Fibroblast of the conjunctiva (primary cell): Measurements from ENCODE around the gene CYSRT1.
A peak's percentile ranks its signal among the peaks of the same experiment; 100 is the strongest.

Experiments used
- DNase-seq: peaks from one replicate; pipeline ENCODE4 v3.0.0-alpha.2; 2010; ENCODE audit warnings: low read depth

Gene CYSRT1

DNA sequence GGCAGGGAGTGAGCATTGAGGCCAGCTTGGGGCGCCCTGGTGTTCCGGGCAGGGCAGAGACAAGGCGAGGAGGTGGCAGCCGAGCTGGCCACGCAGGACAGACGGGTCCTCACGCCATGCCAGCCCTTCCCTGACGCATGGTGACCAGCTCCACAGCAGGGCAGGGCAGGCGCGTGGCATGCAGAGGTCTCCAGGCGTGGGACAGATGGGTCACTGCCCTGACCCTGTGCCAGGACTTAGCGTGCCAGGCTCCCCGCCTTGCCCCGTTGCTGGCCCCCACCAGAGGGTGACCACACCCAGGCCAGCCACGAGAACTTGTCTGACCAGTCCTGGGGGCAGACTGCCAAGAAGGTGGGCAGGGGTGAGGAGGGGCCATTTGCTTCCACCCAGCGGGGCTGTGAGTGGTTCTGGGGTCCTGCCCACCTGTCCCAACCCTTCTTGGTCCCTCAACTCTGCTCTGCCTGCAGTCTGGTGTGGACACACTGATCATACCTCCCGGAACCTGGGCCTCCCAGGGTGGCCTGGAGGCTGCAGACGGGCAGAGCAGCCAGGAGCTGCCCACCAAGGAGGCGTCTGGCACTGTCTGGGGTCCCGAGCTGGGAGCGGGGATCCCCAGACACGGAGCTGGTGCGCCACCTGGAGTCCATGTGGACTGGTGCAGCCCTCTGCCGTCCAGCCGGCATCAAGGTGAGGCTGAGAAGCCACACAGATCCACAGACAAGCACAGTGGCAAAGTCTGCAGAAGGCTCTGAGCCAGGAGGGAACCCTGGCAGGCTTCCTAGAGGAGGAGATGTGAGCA, 2.3 kb downstream of the CYSRT1 start, which contains the start of gene RNF224:
Gene RNF224 (plus strand): TSS at position 449 of the 799 bp plus-strand sequence. CDS start 834 bp downstream, outside the sequence.
- DNase-seq = peak; percentile 35

GRCh38 chr9:137227853-137228505, 3.0 kb downstream of the CYSRT1 start:
- DNase-seq = no peak

GRCh38 chr9:137228506-137228967, 3.6 kb downstream of the CYSRT1 start:
- no peak for DNase-seq

DNA sequence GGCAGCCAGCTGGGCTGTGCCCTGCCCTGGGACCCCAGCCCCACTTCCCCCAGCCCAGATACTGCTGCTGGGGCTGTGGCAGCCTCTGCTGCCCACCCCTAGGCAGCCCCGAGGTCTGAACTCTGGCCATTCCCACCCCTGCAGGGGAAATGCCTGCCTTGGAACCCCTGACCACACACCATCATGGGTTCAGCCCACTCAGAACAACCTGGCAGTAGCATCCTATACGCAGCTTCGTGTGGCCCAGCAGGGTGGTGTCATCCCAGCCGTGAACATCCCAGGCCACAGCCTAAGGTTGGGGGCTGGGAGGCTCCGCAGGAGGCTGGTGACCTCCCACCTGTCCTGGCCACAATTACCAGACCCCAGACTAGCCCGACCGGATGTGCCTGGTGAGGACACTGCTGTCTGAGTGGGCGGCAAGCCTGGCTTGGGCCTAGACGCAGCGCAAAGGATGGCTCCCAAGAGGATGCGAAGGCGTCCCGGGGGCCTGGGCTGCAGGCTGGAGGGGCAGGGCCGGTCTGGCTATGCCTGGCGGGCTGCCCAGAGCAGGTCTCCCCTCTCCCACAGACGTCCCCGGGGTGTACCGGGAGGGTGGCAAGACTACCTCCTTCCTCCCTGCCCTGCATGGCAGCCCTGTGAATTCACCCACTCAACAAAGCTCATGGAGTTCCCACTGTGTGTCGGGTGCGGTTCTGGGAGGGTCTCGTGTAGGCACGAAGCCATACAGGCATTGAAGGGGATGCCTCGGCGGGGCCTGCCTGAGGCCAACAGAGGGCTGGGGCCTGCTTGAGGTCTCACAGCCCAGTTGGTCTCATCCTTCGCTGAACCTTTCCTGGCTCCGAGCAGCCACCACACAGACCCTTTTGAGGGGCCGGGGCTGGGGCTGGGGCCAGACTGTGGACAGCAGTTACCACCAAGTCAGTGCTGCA, 4.3 kb downstream of the CYSRT1 start:
- no peak for DNase-seq

GRCh38 chr9:137229903-137230704, 5.1 kb downstream of the CYSRT1 start:
- DNase-seq = no peak

DNA sequence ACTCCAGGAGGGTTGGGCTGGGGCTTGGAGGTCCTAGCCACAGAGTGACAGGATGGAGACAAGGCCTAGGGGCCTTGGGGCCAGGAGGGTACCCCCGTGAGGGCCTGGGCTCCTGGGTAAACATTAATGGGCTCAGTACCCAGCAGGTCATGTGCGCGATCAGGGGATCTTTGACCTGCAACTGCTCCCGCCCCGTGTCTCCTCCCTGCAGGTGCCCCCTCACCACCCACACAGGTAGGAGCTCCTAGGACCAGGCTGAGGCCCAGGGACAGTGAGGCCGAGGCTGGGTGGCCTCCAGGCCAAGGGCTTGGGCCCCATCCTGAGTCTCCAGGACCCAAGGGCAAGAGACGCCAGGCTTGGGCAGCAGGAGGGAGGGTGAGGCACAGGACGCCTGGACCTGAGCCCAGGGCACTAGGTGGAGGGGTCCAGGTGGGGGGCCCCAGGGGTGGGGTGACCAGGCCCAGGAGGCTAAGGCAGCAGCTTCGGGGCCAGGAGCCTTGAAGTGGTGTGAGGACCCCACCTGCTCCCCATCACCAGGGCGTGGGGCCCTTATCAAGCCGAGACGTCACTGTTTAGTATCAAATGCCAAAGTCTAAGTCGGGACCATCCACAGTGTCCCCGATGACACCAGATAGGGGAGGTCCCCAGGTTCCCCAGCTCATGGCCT, 5.9 kb downstream of the CYSRT1 start, which contains the start of gene SLC34A3:
Gene SLC34A3 (plus strand): TSS at position 197 of the 667 bp plus-strand sequence. CDS start 802 bp downstream, outside the sequence.
- no peak for DNase-seq

GRCh38 chr9:137231372-137232039, 6.5 kb downstream of the CYSRT1 start:
- DNase-seq = no peak

- DNase-seq = no peak
Observed at GRCh38 chr9:137232101-137232500, 7.1 kb downstream of the CYSRT1 start.

DNA sequence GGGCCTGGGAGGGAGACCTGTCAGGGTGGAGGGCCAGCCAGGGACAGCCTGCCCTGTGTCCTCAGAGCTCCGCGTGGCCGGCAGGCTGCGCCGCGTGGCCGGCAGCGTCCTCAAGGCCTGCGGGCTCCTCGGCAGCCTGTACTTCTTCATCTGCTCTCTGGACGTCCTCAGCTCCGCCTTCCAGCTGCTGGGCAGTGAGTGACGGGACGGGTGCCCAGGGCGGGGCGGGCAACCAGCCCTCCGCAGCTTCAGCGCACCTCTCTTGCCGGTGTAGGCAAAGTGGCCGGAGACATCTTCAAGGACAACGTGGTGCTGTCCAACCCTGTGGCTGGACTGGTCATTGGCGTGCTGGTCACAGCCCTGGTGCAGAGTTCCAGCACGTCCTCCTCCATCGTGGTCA, 7.5 kb downstream of the CYSRT1 start:
- DNase-seq = no peak

DNA sequence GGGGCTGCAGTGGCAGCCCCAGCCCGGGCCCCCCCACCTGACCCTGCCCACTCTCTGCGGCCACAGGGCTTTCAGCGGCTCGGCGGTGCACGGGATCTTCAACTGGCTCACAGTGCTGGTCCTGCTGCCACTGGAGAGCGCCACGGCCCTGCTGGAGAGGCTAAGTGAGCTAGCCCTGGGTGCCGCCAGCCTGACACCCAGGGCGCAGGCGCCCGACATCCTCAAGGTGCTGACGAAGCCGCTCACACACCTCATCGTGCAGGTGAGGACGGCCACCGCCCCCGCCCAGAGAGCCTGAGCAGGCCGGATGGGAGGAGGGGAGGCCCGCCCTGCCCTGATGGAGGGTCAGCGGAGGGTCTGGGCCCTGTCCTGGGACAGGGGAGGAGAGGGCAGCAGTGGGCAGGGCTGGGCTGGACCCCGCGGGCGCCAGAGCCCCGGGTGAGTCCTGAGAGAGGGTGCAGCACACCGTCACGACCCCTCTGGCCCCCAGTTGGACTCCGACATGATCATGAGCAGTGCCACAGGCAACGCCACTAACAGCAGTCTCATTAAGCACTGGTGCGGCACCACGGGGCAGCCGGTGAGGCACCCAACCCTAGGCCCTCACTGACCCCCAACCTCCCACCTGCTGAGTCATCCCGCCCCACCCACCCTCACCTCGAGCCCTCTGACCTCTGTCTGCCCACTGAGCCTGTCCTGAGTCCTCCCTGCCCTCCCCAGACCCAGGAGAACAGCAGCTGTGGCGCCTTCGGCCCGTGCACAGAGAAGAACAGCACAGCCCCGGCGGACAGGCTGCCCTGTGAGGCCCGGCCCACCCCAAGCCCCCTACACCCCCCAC, 8.4 kb downstream of the CYSRT1 start:
- no peak for DNase-seq

DNA sequence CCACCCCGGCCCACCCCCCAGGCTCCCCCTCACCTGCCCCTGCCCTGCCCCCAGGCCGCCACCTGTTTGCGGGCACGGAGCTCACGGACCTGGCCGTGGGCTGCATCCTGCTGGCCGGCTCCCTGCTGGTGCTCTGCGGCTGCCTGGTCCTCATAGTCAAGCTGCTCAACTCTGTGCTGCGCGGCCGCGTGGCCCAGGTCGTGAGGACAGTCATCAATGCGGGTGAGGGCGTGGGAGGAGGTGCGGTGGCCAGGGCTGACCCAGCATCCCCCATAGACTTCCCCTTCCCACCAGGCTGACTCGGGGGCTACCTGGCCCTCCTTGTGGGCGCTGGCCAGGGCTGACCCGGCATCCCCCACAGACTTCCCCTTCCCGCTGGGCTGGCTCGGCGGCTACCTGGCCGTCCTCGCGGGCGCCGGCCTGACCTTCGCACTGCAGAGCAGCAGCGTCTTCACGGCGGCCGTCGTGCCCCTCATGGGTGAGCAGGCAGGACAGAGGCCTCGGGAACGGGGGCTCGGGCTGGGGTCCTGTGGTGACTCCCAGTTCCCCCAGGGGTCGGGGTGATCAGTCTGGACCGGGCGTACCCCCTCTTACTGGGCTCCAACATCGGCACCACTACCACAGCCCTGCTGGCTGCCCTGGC, 9.2 kb downstream of the CYSRT1 start:
- DNase-seq = no peak

GRCh38 chr9:137234758-137235423, 9.9 kb downstream of the CYSRT1 start:
- no peak for DNase-seq

DNA sequence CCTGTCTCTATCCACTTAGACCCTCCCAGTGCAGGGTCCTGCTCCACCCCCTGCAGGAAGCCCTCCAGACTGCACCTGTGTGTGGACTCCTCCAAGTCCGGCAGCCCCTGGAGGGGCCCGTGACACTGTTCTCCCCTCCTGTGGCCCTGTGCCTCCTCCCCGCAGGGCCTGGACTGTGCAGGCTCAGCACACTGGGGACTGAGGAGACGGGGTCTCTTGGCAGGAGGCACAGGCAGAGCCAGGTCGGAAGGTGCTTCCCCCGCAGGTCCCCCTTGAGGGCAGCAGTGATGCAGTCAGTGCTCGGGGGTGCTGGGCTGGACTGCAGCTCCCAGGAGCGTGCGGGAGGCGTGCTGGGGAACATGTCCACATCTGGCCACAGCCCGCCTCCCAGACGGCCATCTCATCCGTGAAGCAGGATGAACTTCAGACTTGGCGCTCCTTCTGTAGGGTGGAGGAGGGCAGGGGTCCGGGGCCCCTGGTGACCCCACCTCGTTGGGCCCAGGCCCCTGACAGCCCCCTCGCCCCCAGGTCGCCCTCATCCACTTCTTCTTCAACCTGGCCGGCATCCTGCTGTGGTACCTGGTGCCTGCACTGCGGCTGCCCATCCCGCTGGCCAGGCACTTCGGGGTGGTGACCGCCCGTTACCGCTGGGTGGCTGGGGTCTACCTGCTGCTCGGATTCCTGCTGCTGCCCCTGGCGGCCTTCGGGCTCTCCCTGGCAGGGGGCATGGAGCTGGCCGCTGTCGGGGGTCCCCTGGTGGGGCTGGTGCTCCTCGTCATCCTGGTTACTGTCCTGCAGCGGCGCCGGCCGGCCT, 10.7 kb downstream of the CYSRT1 start:
- DNase-seq = no peak

DNA sequence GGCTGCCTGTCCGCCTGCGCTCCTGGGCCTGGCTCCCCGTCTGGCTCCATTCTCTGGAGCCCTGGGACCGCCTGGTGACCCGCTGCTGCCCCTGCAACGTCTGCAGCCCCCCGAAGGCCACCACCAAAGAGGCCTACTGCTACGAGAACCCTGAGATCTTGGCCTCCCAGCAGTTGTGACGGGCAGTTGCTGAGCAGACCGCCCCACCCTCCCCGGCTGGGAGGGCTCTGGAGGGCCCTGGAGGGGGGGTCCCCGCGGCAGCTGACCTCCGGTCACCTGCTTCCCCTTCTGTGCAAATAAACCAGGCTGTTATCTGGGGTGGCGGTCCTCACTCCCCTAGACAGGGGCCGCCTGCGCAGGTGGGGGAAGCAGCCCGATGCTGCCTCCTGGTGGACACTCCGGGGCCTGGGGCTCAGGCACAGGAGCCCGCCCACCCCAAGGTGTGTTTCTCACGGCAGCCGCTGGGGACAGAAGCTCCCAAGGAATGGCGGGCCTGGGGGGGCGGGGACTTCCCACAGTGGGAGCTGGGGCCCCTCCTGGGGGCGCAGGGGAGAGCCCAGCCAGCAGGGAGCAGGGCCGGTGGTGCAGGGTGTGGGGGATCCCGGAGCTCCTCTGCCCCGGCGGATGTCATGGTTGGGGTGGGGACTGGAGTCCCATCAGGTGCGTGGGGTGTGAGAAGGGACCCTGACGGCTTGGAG, 11.4 kb downstream of the CYSRT1 start:
- peak; percentile 51 for DNase-seq

- no peak for DNase-seq
Observed at GRCh38 chr9:137236936-137237421, 12.0 kb downstream of the CYSRT1 start.
